Spleen (tissue), 7 donors: ENCODE measurements around the gene ZSWIM6.

ENCODE experiments used
- CTCF ChIP-seq, 11 experiments: fragments of 200-600 bp in 7 of 11; fragments of 450-650 bp in 4 of 11; sonication (generic) in 4 of 11; IDR thresholded peaks in 8 of 11; conservative IDR thresholded peaks in 3 of 11; 1 replicate in 7 of 11; 2 replicates in 4 of 11; pipeline versions ENCODE4 v1.4.0 to v1.8.0; 2016 to 2021; ENCODE audit warnings: antibody characterized with exemption in 11 of 11, inconsistent platforms in 4 of 11, mild to moderate bottlenecking in 1 of 11
- POLR2A ChIP-seq, 3 donors: fragments of 450-650 bp; IDR thresholded peaks; one replicate each; pipeline ENCODE4 v1.5.1; 2017; ENCODE audit warnings: antibody characterized with exemption in 3 of 3, mild to moderate bottlenecking in 1 of 3
- donor health status: DM: no; HTN: no; CAD: no; lungs with moderate emphysema.
- donor health status: DM: no; HTN: no; CAD: no.
- donor health status: DM: no; HTN: no; CAD: no.

GRCh38 chr5:61586096-61587084, 254.3 kb downstream of the ZSWIM6 start:
- TF ChIP-seq CTCF (IDR thresholded peaks at IDR 0.05 in 8 of 11, conservative IDR thresholded peaks at IDR 0.05 in 3 of 11): no peak
- TF ChIP-seq POLR2A (IDR thresholded peaks at IDR 0.05): no peak
